ENCODE data around the gene THAP2. TPM values are rescaled to one million over a fixed set of nuclear protein-coding genes. Genes with fewer than 3 reads are reported as not detected.

THAP2 gene
- total RNA-seq, 2 experiments from 2014 or later = 6.9 to 8.1 TPM

DNA sequence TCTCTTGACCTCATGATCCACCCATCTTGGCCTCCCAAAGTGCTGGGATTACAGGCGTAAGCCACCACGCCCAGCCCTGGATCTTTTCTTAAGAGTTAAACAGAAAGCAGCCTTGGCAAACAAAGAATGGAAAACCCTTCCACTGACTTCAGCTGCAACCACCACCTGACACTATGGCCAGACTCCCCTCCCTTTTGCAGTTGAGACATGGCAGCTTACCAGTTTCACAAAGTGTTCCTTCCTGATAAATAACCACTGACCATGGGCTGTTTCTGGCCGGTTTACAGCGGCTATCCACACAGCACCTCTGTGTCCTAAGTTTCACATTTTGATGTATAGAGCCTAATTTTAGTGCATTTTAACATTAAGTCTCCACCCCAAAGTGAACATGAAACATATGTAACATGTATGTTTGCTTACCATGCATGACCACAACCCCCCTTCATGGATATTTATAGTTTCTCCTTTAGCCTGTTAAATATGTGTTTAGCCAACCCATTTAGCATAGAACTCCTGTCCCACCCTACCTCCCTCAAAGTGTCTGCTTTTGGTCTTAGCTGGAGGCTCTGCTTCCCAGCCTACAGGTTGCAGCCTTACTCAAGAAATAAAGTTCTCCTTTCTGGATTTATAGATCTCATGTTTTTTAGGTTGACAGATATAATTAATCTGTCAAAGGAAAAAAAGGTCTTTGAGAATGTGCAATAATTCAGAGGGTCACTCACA, 57.8 kb downstream of the THAP2 start:
- no peaks in the 10 kb centered on the region for H3K9me3 Mint-ChIP-seq (ENCODE audit: low read depth)
- ATAC-seq (no peak), DNase-seq (no peak)
- H3K4me1 Mint-ChIP-seq = no peaks in the 10 kb centered on the region
- no peaks in the 10 kb centered on the region for H3K36me3 Mint-ChIP-seq
- H3K27me3 Mint-ChIP-seq = peaks cover 5% of the 10 kb centered on the region
- H3K27ac Mint-ChIP-seq = no peak overlapping the region
- no peak overlapping the region for H3K4me3 Mint-ChIP-seq
- CTCF ChIA-PET = interaction anchor here (0.7 kb wide), 1 partner anchor 9 kb away, joined by 3 read pairs; no protein-coding TSS in a partner anchor

DNA sequence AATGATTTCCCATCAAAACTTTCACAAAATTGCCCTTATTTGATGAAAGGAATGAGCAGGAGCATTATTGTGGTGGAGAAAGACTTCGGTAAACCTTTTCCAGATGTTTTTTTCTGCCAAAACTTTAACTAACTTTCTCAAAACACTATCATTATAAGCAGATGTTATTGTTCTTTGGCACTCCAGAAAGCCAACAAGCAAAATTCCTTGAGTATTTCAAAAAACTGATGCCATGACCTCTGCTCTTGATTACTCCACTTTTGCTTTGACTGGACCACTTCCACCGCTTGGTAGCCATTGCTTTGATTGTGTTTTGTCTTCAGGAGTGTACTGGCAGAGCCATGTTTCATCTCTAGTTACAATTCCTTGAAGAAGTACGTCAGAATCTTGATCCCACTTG, 60.9 kb downstream of the THAP2 start:
- no peaks in the 10 kb centered on the region for H3K36me3 Mint-ChIP-seq
- CTCF ChIA-PET = no interaction called here
- peaks cover 2% of the 10 kb centered on the region for H3K27me3 Mint-ChIP-seq
- no peak for DNase-seq
- H3K9me3 Mint-ChIP-seq (ENCODE audit: low read depth) = no peaks in the 10 kb centered on the region
- no peak overlapping the region for H3K4me3 Mint-ChIP-seq
- ATAC-seq = no peak
- H3K4me1 Mint-ChIP-seq = no peaks in the 10 kb centered on the region
- H3K27ac Mint-ChIP-seq = no peak overlapping the region

DNA sequence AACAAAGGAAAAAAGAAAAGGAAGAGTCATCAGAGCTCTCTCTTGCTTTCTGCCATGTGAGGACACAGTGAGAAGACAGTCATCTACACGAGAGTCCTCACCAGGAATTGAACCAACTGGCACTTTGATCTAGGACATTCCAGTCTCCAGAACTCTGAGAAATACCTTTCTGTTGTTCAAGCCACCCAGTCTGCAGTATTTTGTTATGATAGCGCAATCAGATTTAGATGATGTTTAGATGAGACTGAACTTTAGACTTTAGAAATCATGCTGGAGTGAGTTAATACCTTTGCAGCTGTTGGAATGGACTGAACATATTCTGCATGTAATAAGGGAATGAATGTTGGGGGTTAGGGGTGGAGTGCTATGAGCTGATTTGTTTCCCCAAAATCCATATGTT, 62.4 kb downstream of the THAP2 start:
- Mint-ChIP-seq H3K9me3 (ENCODE audit: low read depth) (no peaks in the 10 kb centered on the region), H3K4me3 (no peak overlapping the region), H3K27ac (no peak overlapping the region), H3K27me3 (peaks cover 4% of the 10 kb centered on the region), H3K4me1 (no peaks in the 10 kb centered on the region), H3K36me3 (no peaks in the 10 kb centered on the region)
- CTCF ChIA-PET = no interaction called here
- DNase-seq (no peak), ATAC-seq (no peak)

DNA sequence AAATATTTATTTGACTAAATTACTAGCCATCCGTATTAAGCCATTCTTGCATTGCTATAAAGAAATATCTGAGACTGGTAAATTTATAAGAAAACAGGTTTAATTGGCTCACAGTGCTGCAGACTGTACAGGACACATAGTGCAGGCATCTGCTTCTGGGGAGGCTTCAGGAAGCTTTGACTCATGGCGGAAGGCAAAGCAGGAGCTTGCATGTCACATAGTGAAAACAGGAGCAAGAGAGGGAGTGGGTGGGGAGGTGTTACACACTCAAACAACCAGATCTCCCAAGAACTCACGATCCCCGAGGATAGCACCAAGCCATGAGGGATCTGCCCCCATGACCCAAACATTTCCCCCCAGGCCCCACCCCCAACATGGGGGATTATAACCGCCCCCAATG, 63.9 kb downstream of the THAP2 start:
- no peak for ATAC-seq

More for the DNA sequence above, 63.9 kb downstream of the THAP2 start:
- Mint-ChIP-seq H3K36me3 (no peaks in the 10 kb centered on the region), H3K4me1 (no peaks in the 10 kb centered on the region), H3K27ac (no peak overlapping the region), H3K9me3 (ENCODE audit: low read depth) (no peaks in the 10 kb centered on the region), H3K27me3 (peaks cover 4% of the 10 kb centered on the region), H3K4me3 (no peak overlapping the region)
- CTCF ChIA-PET = no interaction called here
- DNase-seq = no peak

Other genes with a start within 250 kb of the THAP2 start
- gene LGR5, start 224.5 kb upstream of the THAP2 start, total RNA-seq = not detected
- gene ZFC3H1, start 453 bp upstream of the THAP2 start, total RNA-seq = 10 to 100 TPM; 54.6 to 79.2 TPM
- 10 to 100 TPM; 16.5 to 16.6 TPM for gene TMEM19, start 21.8 kb downstream of the THAP2 start, total RNA-seq
- gene RAB21, start 90.6 kb downstream of the THAP2 start, total RNA-seq = 10 to 100 TPM; 48.9 to 71.4 TPM
- gene TBC1D15, start 175.5 kb downstream of the THAP2 start, total RNA-seq = 10 to 100 TPM; 41.5 to 44.9 TPM